A549 (cell line): ENCODE results near the gene GINS2. TPM values are rescaled to one million over a fixed set of nuclear protein-coding genes. Genes with fewer than 3 reads are reported as not detected.

Experiments
- ATAC-seq, 2 experiments: fragments of 200-7000 bp in 1 of 2; fragments of >200 bp in 1 of 2; cut with Nextera tagmentation in 1 of 2; cut with Tn5 transposase in 1 of 2; 3 replicates each; pipeline versions ENCODE4 v1.8.0 to v1.9.1; 2018 to 2020; ENCODE audit warnings: mild to moderate bottlenecking in 1 of 2, moderate library complexity in 1 of 2
- CTCF ChIA-PET: fragments of 300-600 bp; sonication (Branson Sonifier 250); formaldehyde crosslinking; extraction: SDS; loops from one replicate; lab custom pipeline; 2021; ENCODE audit warnings: antibody characterized with exemption, inconsistent platforms; lab: Yijun Ruan, JAX
- POLR2A ChIA-PET: fragments of 350-600 bp; formaldehyde crosslinking; extraction: SDS; loops from one replicate; lab custom pipeline; 2021; ENCODE audit warnings: antibody characterized with exemption, inconsistent platforms; lab: Yijun Ruan, JAX
- DNase-seq, 2 experiments: peaks; one replicate each; pipeline versions ENCODE4 v3.0.0 to v3.0.0-alpha.2; 2011 to 2016; ENCODE audit warnings: low read depth in 1 of 2, low spot score in 1 of 2
- FAIRE-seq: peaks from 2 replicates; lab custom pipeline; 2011; peaks lifted over from hg19 to GRCh38; lab: Jason Lieb, UNC
- H3K27ac ChIP-seq, 2 experiments: fragments of >200 bp; sonication (Bioruptor Twin); formaldehyde crosslinking; 3 replicates each; pipeline ENCODE4 v1.5.1; 2016 to 2017
- H3K4me1 ChIP-seq: fragments of >200 bp; sonication (Bioruptor Twin); formaldehyde crosslinking; 3 replicates; pipeline ENCODE4 v1.6.1; 2016
- H3K4me2 ChIP-seq: fragments of >200 bp; sonication (Bioruptor Twin); formaldehyde crosslinking; 3 replicates; pipeline ENCODE4 v1.6.1; 2016
- H3K4me3 ChIP-seq: fragments of >200 bp; sonication (Bioruptor Twin); formaldehyde crosslinking; 3 replicates; pipeline ENCODE4 v1.5.1; 2016
- H3K9me3 ChIP-seq: fragments of >200 bp; sonication (Bioruptor Twin); formaldehyde crosslinking; 3 replicates; pipeline ENCODE4 v1.6.1; 2016
- BCL3 ChIP-seq: fragments of >200 bp; sonication (Bioruptor Twin); formaldehyde crosslinking; IDR thresholded peaks from 3 replicates; pipeline ENCODE4 v1.6.1; 2016
- BHLHE40 ChIP-seq: IDR thresholded peaks from 2 replicates; pipeline ENCODE4 v1.6.1; 2012; ENCODE audit warnings: low read depth, low read length, inconsistent platforms
- CBX2 ChIP-seq: fragments of 200-600 bp; sonication (generic); IDR thresholded peaks from 2 replicates; pipeline ENCODE4 v1.6.1; 2016; ENCODE audit warnings: low read depth, mild to moderate bottlenecking, borderline replicate concordance
- CHD4 ChIP-seq: fragments of 200-600 bp; sonication (generic); IDR thresholded peaks from 2 replicates; pipeline ENCODE4 v1.6.1; 2016; ENCODE audit warnings: antibody characterized with exemption, mild to moderate bottlenecking, borderline replicate concordance
- CTCF ChIP-seq: fragments of >200 bp; sonication (Bioruptor Twin); formaldehyde crosslinking; IDR thresholded peaks from 3 replicates; pipeline ENCODE4 v1.5.1; 2016
- E2F6 ChIP-seq: IDR thresholded peaks from 2 replicates; pipeline ENCODE4 v1.6.1; 2012; ENCODE audit warnings: low read depth, borderline replicate concordance
- EHF ChIP-seq: fragments of 250-450 bp; sonication (Bioruptor Pico); IDR thresholded peaks from 2 replicates; pipeline ENCODE4 v1.5.0; 2020; ENCODE audit warnings: mild to moderate bottlenecking
- ELK1 ChIP-seq: fragments of 150-350 bp; IDR thresholded peaks from 2 replicates; pipeline ENCODE4 v1.6.1; 2014; ENCODE audit warnings: low read depth, mild to moderate bottlenecking, low read length
- EP300 ChIP-seq, 2 experiments: fragments of >200 bp; sonication (Bioruptor Twin); formaldehyde crosslinking; IDR thresholded peaks; 2 replicates in 1 of 2; 3 replicates in 1 of 2; pipeline ENCODE4 v1.6.1; 2016 to 2017
- FOSB ChIP-seq: fragments of 250-450 bp; sonication (Bioruptor Pico); IDR thresholded peaks from 2 replicates; pipeline ENCODE4 v1.5.0; 2020; ENCODE audit warnings: mild to moderate bottlenecking, moderate library complexity
- FOSL2 ChIP-seq, 2 experiments: fragments of 450-650 bp in 1 of 2; fragments of >200 bp in 1 of 2; sonication (Bioruptor Twin) in 1 of 2; formaldehyde crosslinking; IDR thresholded peaks; 2 replicates each; pipeline versions ENCODE4 v1.5.0 to v1.6.1; 2016 to 2020; ENCODE audit warnings: mild to moderate bottlenecking in 1 of 2, moderate library complexity in 1 of 2
- HEYL ChIP-seq: fragments of 250-450 bp; sonication (Bioruptor Pico); IDR thresholded peaks from 2 replicates; pipeline ENCODE4 v1.8.0; 2021; ENCODE audit warnings: mild to moderate bottlenecking, moderate library complexity
- HMGXB4 ChIP-seq: fragments of 250-450 bp; sonication (Bioruptor Pico); IDR thresholded peaks from 2 replicates; pipeline ENCODE4 v1.5.0; 2021; ENCODE audit warnings: mild to moderate bottlenecking, moderate library complexity, borderline replicate concordance
- HOXA7 ChIP-seq: fragments of 250-450 bp; sonication (Bioruptor Pico); IDR thresholded peaks from 2 replicates; pipeline ENCODE4 v1.5.0; 2020; ENCODE audit warnings: mild to moderate bottlenecking, moderate library complexity
- JUNB ChIP-seq: fragments of >200 bp; sonication (Bioruptor Twin); formaldehyde crosslinking; IDR thresholded peaks from 2 replicates; pipeline ENCODE4 v1.6.1; 2016
- NFE2L2 ChIP-seq: fragments of 150-350 bp; conservative IDR thresholded peaks from 2 replicates; pipeline ENCODE4 v1.6.1; 2014; ENCODE audit warnings: low read length
- RFX5 ChIP-seq: fragments of 450-650 bp; IDR thresholded peaks from 2 replicates; pipeline ENCODE4 v1.7.1; 2014; ENCODE audit warnings: antibody characterized with exemption, mild to moderate bottlenecking, moderate library complexity
- TFCP2L1 ChIP-seq: fragments of 250-450 bp; sonication (Bioruptor Pico); IDR thresholded peaks from 2 replicates; pipeline ENCODE4 v1.5.0; 2021; ENCODE audit warnings: mild to moderate bottlenecking
- TP53 ChIP-seq: fragments of 250-450 bp; sonication (Bioruptor Pico); IDR thresholded peaks from 2 replicates; pipeline ENCODE4 v1.5.0; 2021; ENCODE audit warnings: mild to moderate bottlenecking, moderate library complexity
- ZSCAN20 ChIP-seq: fragments of 250-450 bp; sonication (Bioruptor Pico); IDR thresholded peaks from 2 replicates; pipeline ENCODE4 v1.8.0; 2022; ENCODE audit warnings: mild to moderate bottlenecking, moderate library complexity
- WGBS: methylation state at CpG from one replicate; pipeline ENCODE4 v1.1.6; 2017; ENCODE audit errors: missing lambda C conversion rate; 5-methylcytosine and 5-hydroxymethylcytosine counted together
- polyA plus RNA-seq, 4 experiments: library from polyadenylated mRNA; depleted of rRNA in 3 of 4; stranded (reverse); fragments of >200 nt; fragmentation: RNase III in 1 of 4; extraction: RNeasy Plus Mini Kit Qiagen cat#74134 plus additional on column Dnase treatment in 1 of 4; gene quantifications; 2 replicates in 3 of 4; 3 replicates in 1 of 4; pipeline ENCODE4 v1.2.3, GENCODE V29; 2011 to 2017

The GINS2 gene
- polyA plus RNA-seq, 2 of the 4 experiments (the other 2 are of a cell fraction): 25.4 to 28.7 TPM

GRCh38 chr16:85642762-85643358 lies 45.9 kb downstream of the GINS2 start:
- POLR2A ChIA-PET: no interaction called here
- Histone ChIP-seq H3K4me2 (no peak overlapping the region), H3K27ac (no peak overlapping the region), H3K4me1 (peaks cover 15% of the 10 kb centered on the region; the same call in 2 of the 3 replicates)
- CTCF ChIA-PET: interaction anchor here (1.5 to 4.5 kb wide), 4 partner anchors 17 to 223 kb away, joined by 4 to 19 read pairs (median 6); no protein-coding TSS in a partner anchor
- ATAC-seq (no peak), DNase-seq (no peak), FAIRE-seq (no peak)
- 92% methylated on average over 31 of the region's 32 CpGs for WGBS
- TF ChIP-seq ZSCAN20 (no peak), HOXA7 (CRISPR knock-in tag) (no peak), NFE2L2 (no peak), EHF (CRISPR knock-in tag) (no peak), RFX5 (no peak), E2F6 (no peak), TFCP2L1 (CRISPR knock-in tag) (no peak), HMGXB4 (CRISPR knock-in tag) (no peak), BHLHE40 (no peak), FOSL2 (IDR thresholded peaks at IDR 0.05) (no peak), FOSL2 (CRISPR knock-in tag; IDR thresholded peaks at IDR 0.05) (no peak), JUNB (no peak), CHD4 (no peak), CTCF (no peak)
- TF ChIP-seq, all 56 proteins: peak for 0
- no peaks in the 10 kb centered on the region for H3K9me3 ChIP-seq
- no peak overlapping the region for H3K4me3 ChIP-seq

GRCh38 chr16:85641776-85642176 lies 47.0 kb downstream of the GINS2 start:
- Histone ChIP-seq H3K9me3 (no peaks in the 10 kb centered on the region), H3K4me3 (no peak overlapping the region), H3K27ac (no peak overlapping the region), H3K4me1 (peaks cover 15% of the 10 kb centered on the region; the same call in 2 of the 3 replicates), H3K4me2 (no peak overlapping the region)
- FAIRE-seq (no peak), ATAC-seq (peak in 1 of 2 experiments; percentile 33; a peak in 3 of 6 replicates), DNase-seq (peak in 1 of 2 experiments; percentile 35)
- TF ChIP-seq EP300 (IDR thresholded peaks at IDR 0.05) (no peak), HEYL (CRISPR knock-in tag) (no peak), FOSB (CRISPR knock-in tag) (no peak), CBX2 (no peak), BCL3 (no peak), ELK1 (no peak), TP53 (no peak)
- ChIA-PET CTCF (interaction anchor here (0.6 to 4.5 kb wide), 6 partner anchors 9 to 675 kb away, joined by 3 to 19 read pairs (median 4); no protein-coding TSS in a partner anchor), POLR2A (no interaction called here)
- 83% methylated on average over 9 of the region's 12 CpGs for WGBS
